Trophoblast cell (in vitro differentiated cells and primary cell): ENCODE data around the gene CDKN2A.
A peak's percentile ranks its signal among the peaks of the same experiment; 100 is the strongest.

Experiments
- DNase-seq, 2 donors: peaks; one replicate each; pipeline ENCODE4 v3.0.0-alpha.2; 2016
- H2AFZ ChIP-seq: 2 replicates; pipeline ENCODE4 v1.6.1; 2013; ENCODE audit warnings: low read length, moderate library complexity, mild to moderate bottlenecking; ENCODE audit not compliant: insufficient read depth, poor library complexity
- H2AK5ac ChIP-seq: 2 replicates; pipeline ENCODE4 v1.6.1; 2013; ENCODE audit warnings: mild to moderate bottlenecking, low read length
- H2BK120ac ChIP-seq: 2 replicates; pipeline ENCODE4 v1.6.1; 2013; ENCODE audit warnings: low read length, mild to moderate bottlenecking, moderate library complexity; ENCODE audit not compliant: insufficient read depth, poor library complexity
- H2BK12ac ChIP-seq: 2 replicates; pipeline ENCODE4 v1.6.1; 2013; ENCODE audit warnings: mild to moderate bottlenecking, low read length, moderate library complexity
- H2BK5ac ChIP-seq: 2 replicates; pipeline ENCODE4 v1.6.1; 2013; ENCODE audit warnings: low read length, low read depth, moderate library complexity, mild to moderate bottlenecking; ENCODE audit not compliant: poor library complexity
- H3K14ac ChIP-seq: 2 replicates; pipeline ENCODE4 v1.6.1; 2013; ENCODE audit warnings: mild to moderate bottlenecking, low read length
- H3K18ac ChIP-seq: 2 replicates; pipeline ENCODE4 v1.6.1; 2013; ENCODE audit warnings: mild to moderate bottlenecking, low read length
- H3K23ac ChIP-seq: 2 replicates; pipeline ENCODE4 v1.6.1; 2013; ENCODE audit warnings: low read length
- H3K27ac ChIP-seq: 2 replicates; pipeline ENCODE4 v1.5.1; 2013; ENCODE audit warnings: low read depth, mild to moderate bottlenecking, inconsistent platforms, low read length, moderate library complexity
- H3K27me3 ChIP-seq: 2 replicates; pipeline ENCODE4 v1.6.1; 2013; ENCODE audit warnings: inconsistent platforms, mild to moderate bottlenecking, low read length, moderate library complexity; ENCODE audit not compliant: insufficient read depth
- H3K36me3 ChIP-seq, 2 experiments: 1 replicate in 1 of 2; 2 replicates in 1 of 2; pipeline ENCODE4 v1.6.1; 2013; ENCODE audit warnings: low read length in 2 of 2, mild to moderate bottlenecking in 2 of 2, moderate library complexity in 1 of 2; ENCODE audit not compliant: insufficient read depth in 2 of 2, control insufficient read depth in 1 of 2
- H3K4ac ChIP-seq: 2 replicates; pipeline ENCODE4 v1.6.1; 2013; ENCODE audit warnings: low read depth, mild to moderate bottlenecking, low read length, moderate library complexity
- H3K4me1 ChIP-seq, 2 experiments: 1 replicate in 1 of 2; 2 replicates in 1 of 2; pipeline ENCODE4 v1.6.1; 2013; ENCODE audit warnings: low read length in 2 of 2, mild to moderate bottlenecking in 2 of 2, moderate library complexity in 1 of 2; ENCODE audit not compliant: insufficient read depth in 2 of 2, control insufficient read depth in 1 of 2
- H3K4me2 ChIP-seq: 2 replicates; pipeline ENCODE4 v1.6.1; 2013; ENCODE audit warnings: inconsistent platforms, mild to moderate bottlenecking, low read length, moderate library complexity
- H3K4me3 ChIP-seq: 2 replicates; pipeline ENCODE4 v1.5.1; 2013; ENCODE audit warnings: mild to moderate bottlenecking, low read depth, low read length, inconsistent platforms
- H3K79me1 ChIP-seq: one replicate; pipeline ENCODE4 v1.6.1; 2013; ENCODE audit warnings: low read length
- H3K79me2 ChIP-seq: 2 replicates; pipeline ENCODE4 v1.6.1; 2013; ENCODE audit warnings: low read length, mild to moderate bottlenecking; ENCODE audit not compliant: control insufficient read depth, insufficient read depth, poor library complexity
- H3K9ac ChIP-seq: 2 replicates; pipeline ENCODE4 v1.6.1; 2013; ENCODE audit warnings: mild to moderate bottlenecking, low read length
- H3K9me3 ChIP-seq: 2 replicates; pipeline ENCODE4 v1.6.1; 2013; ENCODE audit warnings: low read depth, mild to moderate bottlenecking, control low read depth, inconsistent platforms, low read length; ENCODE audit not compliant: insufficient read depth
- H4K12ac ChIP-seq: 2 replicates; pipeline ENCODE4 v1.6.1; 2013; ENCODE audit warnings: low read depth, mild to moderate bottlenecking, low read length, moderate library complexity
- H4K8ac ChIP-seq: 2 replicates; pipeline ENCODE4 v1.6.1; 2013; ENCODE audit warnings: low read depth, mild to moderate bottlenecking, low read length, moderate library complexity
- H4K91ac ChIP-seq: one replicate; pipeline ENCODE4 v1.6.1; 2013; ENCODE audit warnings: low read depth, mild to moderate bottlenecking, low read length, moderate library complexity
- WGBS: extraction: QIAGEN DNeasy Blood & Tissue Kit; methylation state at CpG from one replicate; pipeline ENCODE4 v1.1.7; 2013; ENCODE audit warnings: missing lambda C conversion rate; ENCODE audit not compliant: insufficient read length, insufficient coverage; ENCODE audit errors: extremely low coverage; 5-methylcytosine and 5-hydroxymethylcytosine counted together

The CDKN2A gene

DNA sequence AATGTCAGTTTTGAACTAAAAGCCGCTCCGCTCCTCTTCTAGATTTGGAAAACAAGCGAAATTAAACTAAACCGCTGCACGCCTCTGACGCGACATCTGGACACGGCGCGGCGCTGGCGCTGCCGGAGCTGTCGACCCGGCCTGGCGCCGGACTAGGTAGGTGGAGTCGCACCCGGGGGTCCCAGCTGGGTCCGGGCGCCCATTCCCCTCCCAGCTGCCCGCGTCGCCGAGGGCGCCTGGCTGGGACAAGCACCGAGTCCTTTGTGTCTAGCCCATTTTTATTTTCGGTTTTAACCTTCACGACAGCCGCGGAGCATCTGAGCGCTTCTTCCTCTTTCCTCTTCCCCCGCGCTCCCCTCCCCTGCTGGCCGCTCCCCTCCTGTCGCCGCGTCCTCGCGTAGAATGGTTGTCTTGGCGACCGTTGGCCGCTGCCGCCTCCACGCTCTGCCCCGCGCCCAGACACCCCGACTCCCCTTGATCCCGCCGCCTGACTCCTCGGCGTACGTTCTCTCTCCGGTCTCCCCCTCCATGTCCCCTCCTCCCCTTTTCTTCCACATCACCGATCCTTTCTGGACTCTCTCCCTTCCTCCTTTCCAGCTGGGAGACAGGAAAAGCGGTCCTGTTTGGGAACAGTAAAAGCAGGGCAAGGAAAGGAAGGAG lies 944 bp upstream of the CDKN2A start:
- Histone ChIP-seq H3K23ac (no peak overlapping the region), H3K18ac (no peak overlapping the region), H2BK12ac (no peak overlapping the region), H3K4ac (no peak overlapping the region), H2BK5ac (no peak overlapping the region), H3K27me3 (peaks cover 15% of the 10 kb centered on the region), H3K4me2 (peak overlapping the region; percentile 84), H3K36me3 (no peaks in the 10 kb centered on the region), H3K9me3 (peaks cover 2% of the 10 kb centered on the region), H4K12ac (no peak overlapping the region), H3K14ac (no peak overlapping the region), H3K79me1 (peaks cover 5% of the 10 kb centered on the region), H3K4me1 (peaks cover 7 to 10% of the 10 kb centered on the region in 2 experiments), H3K9ac (peak overlapping the region; percentile 14), H3K79me2 (peaks cover 6% of the 10 kb centered on the region), H2BK120ac (no peak overlapping the region), H4K91ac (no peak overlapping the region), H2AK5ac (no peak overlapping the region), H4K8ac (peak overlapping the region; percentile 5), H3K27ac (no peak overlapping the region), H3K4me3 (peak overlapping the region; percentile 75), H2AFZ (peak overlapping the region; percentile 62)
- no CpG with 5 or more reads among the region's 56 CpGs for WGBS
- peak; percentile 57 to 72 for DNase-seq

DNA sequence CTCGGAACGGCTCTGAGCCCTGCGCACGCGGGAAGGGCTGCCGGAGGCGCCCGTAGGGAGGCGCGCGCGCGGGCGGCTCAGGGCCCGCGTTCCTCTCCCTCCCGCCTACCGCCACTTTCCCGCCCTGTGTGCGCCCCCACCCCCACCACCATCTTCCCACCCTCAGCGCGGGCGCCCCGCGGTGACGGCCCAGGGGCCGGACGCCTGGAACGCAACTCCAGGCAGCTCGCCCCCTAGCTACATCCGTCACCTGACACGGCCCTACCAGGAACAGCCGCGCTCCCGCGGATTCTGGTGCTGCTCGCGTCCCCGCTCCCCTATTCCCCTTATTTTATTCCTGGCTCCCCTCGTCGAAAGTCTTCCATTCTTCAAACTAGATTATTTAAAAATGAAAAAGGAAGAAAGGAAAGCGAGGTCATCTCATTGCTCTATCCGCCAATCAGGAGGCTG lies 389 bp upstream of the CDKN2A start, which contains the start of gene CDKN2B-AS1:
Gene CDKN2B-AS1, plus strand, starts transcription at position 236 of the 450 bp plus-strand sequence.
- H2AFZ ChIP-seq, result peak within 1 kb of the TSS; percentile 67
- DNase-seq, result peak; percentile 44 to 63
- H3K4me2 ChIP-seq, result peak within 1 kb of the TSS; percentile 84
- WGBS, result no CpG with 5 or more reads among the region's 43 CpGs
- peak within 1 kb of the TSS; percentile 76 for H2BK120ac ChIP-seq
- H4K12ac ChIP-seq, result no peak within 1 kb of the TSS
- H4K91ac ChIP-seq, result peak within 1 kb of the TSS; percentile 47
- peak within 1 kb of the TSS; percentile 75 for H3K4me3 ChIP-seq
- peak within 1 kb of the TSS; percentile 66 for H4K8ac ChIP-seq
- H2BK5ac ChIP-seq, result peak within 1 kb of the TSS; percentile 33
- no peaks in the 10 kb centered on the region for H3K36me3 ChIP-seq
- H3K4me1 ChIP-seq, result peaks cover 10 to 11% of the 10 kb centered on the region in 2 experiments
- no peak within 1 kb of the TSS for H3K27ac ChIP-seq
- peaks cover 20% of the 10 kb centered on the region for H3K27me3 ChIP-seq
- H3K18ac ChIP-seq, result peak within 1 kb of the TSS; percentile 50
- H2AK5ac ChIP-seq, result no peak within 1 kb of the TSS
- H3K9ac ChIP-seq, result peak within 1 kb of the TSS; percentile 50
- H3K79me1 ChIP-seq, result peaks cover 5% of the 10 kb centered on the region
- peak within 1 kb of the TSS; percentile 25 for H2BK12ac ChIP-seq
- H3K4ac ChIP-seq, result no peak within 1 kb of the TSS
- no peak within 1 kb of the TSS for H3K23ac ChIP-seq
- H3K79me2 ChIP-seq, result peaks cover 6% of the 10 kb centered on the region
- H3K14ac ChIP-seq, result peak within 1 kb of the TSS; percentile 51
- peaks cover 6% of the 10 kb centered on the region for H3K9me3 ChIP-seq

DNA sequence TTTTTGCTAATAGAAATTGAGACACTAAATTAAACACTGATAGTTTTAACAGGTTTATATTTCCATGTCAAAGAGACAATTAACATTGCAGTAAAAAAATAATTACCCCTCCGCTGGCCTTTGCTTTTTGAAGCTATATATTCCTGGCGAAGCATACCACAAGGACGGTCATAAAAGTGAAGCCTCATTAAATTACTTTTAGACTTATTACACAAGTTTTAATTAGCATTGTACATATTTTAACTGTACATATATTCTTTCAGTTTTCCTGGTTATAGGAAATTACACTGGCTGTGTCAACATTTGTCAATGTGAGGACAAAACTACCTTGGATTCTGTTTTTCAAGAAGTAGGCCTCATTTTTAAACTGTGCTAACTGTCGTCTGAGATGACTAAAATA lies 1.2 kb downstream of the CDKN2A start:
- Histone ChIP-seq H2BK5ac (no peak overlapping the region), H3K36me3 (no peaks in the 10 kb centered on the region), H3K23ac (no peak overlapping the region), H2BK120ac (no peak overlapping the region), H2AFZ (no peak overlapping the region), H4K12ac (no peak overlapping the region), H3K27me3 (peaks cover 26% of the 10 kb centered on the region), H3K9me3 (peaks cover 6% of the 10 kb centered on the region), H2AK5ac (no peak overlapping the region), H3K4me1 (peaks cover 10 to 11% of the 10 kb centered on the region in 2 experiments), H3K4ac (no peak overlapping the region), H4K91ac (no peak overlapping the region), H3K79me2 (peaks cover 6% of the 10 kb centered on the region), H3K27ac (no peak overlapping the region), H2BK12ac (no peak overlapping the region), H4K8ac (no peak overlapping the region), H3K79me1 (peaks cover 5% of the 10 kb centered on the region), H3K18ac (no peak overlapping the region), H3K14ac (no peak overlapping the region), H3K9ac (no peak overlapping the region), H3K4me3 (no peak overlapping the region), H3K4me2 (peak overlapping the region; percentile 84)
- no peak for DNase-seq
- no CpG with 5 or more reads among the region's 4 CpGs for WGBS

DNA sequence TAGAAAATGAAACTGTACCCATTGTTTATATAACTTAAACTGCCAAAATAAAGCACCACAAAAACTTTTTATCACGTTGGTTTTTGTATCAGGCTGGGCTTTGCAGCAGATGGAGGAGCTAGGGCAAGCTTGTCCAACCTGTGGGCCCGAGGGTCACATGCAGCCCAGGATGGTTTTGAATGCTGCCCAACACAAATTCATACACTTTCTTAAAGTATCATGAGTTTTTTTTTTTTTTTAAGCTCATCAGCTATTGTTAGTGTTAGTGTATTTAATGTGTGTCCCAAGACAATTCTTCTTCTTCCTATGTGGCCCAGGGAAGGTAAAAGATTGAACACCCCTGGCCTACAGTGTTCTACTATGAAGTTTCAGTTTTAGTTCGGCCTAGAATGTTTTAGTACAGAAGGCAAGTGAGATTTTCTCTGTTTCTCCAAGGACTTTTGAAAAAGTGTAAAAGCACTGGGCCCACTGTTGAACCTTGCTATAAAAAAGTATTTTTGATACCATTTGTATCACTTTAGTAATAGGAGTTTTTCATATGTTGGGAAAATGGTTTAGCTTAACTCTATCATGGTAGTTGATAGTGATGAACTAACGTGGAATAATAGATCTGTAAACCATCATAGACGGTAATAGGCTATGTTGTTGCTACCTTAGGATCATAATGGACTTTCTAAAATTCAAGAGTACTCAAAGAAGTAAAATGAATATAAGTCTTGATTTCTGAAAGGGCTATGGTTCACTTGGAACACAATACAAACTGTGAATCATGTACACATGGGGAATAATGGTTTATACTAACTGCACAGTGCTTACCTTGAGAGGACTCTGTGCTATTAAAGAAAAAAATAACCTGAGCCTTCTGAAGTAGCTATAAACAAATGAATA lies 2.9 kb downstream of the CDKN2A start:
- Histone ChIP-seq H3K23ac (no peak overlapping the region), H3K18ac (no peak overlapping the region), H3K4ac (no peak overlapping the region), H2BK120ac (no peak overlapping the region), H2BK12ac (no peak overlapping the region), H3K27ac (no peak overlapping the region), H3K9me3 (peaks cover 6% of the 10 kb centered on the region), H3K79me1 (peaks cover 5% of the 10 kb centered on the region), H2AK5ac (no peak overlapping the region), H4K91ac (no peak overlapping the region), H4K12ac (no peak overlapping the region), H3K14ac (no peak overlapping the region), H3K36me3 (no peaks in the 10 kb centered on the region), H3K79me2 (peaks cover 6% of the 10 kb centered on the region), H4K8ac (no peak overlapping the region), H3K9ac (no peak overlapping the region), H3K4me2 (no peak overlapping the region), H3K4me1 (peaks cover 10 to 11% of the 10 kb centered on the region in 2 experiments), H3K4me3 (no peak overlapping the region), H3K27me3 (peaks cover 26% of the 10 kb centered on the region), H2AFZ (no peak overlapping the region), H2BK5ac (no peak overlapping the region)
- DNase-seq, result no peak
- no CpG with 5 or more reads among the region's 5 CpGs for WGBS
